SH-SY5Y (cell line): Measurements from ENCODE around the gene TRANK1.

Experiments
- GATA2 ChIP-seq: IDR thresholded peaks from 2 replicates; pipeline ENCODE4 v1.6.1; 2011; ENCODE audit warnings: mild to moderate bottlenecking, low read depth, low read length
- GATA3 ChIP-seq: IDR thresholded peaks from 2 replicates; pipeline ENCODE4 v1.6.1; 2011; ENCODE audit warnings: low read depth, mild to moderate bottlenecking, low read length, moderate library complexity

DNA sequence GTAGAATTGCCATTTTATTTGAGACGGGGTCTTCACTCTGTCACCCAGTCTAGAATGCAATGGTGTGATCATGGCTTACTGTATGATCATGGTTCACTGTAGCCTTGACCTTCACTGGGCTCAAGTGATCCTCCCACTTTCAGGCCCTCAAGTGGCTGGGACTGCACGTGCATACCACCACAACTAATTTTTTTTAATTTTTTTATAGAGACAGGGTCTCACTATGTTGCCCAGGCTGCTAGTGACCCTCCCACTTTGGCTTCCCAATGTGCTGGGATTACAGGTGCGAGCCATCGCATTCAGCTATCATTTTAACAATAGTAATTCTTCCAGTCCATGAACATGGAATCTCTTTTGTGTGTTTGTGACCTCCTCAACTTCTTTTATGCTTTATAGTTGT lies 36.2 kb upstream of the TRANK1 start:
- TF ChIP-seq GATA3 (no peak), GATA2 (no peak)
